Fibroblast of upper back skin (primary cell): ENCODE measurements around the gene ADRB1.

Source experiments
- DNase-seq: peaks from one replicate; pipeline ENCODE4 v3.0.0-alpha.2; 2013

ADRB1 gene

GRCh38 chr10:114043532-114044246, at the start of gene ADRB1:
Gene ADRB1 (plus strand): TSS chr10:114043866. CDS start chr10:114044133, 267 bp downstream.
- DNase-seq, result peak; percentile 41

DNA sequence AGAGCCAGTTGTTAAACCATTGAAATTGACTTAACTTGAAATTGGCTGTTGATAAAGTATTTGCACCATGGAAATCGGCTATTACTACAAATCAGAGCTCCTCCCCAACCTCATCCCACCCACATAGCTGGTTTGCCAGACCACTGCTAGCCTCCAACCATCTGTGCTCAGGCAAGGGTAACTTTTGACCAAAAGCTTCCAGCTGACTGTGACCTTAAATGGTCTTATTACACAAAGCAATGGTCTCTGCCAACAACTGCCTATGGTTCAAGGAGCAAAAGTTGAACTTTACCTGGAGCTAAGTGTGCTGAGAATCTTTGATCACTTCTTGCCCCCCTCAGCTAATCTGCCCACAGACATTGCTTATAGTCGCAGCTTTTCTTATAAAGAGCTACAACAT, 48.5 kb upstream of the ADRB1 start:
- DNase-seq, result no peak

DNA sequence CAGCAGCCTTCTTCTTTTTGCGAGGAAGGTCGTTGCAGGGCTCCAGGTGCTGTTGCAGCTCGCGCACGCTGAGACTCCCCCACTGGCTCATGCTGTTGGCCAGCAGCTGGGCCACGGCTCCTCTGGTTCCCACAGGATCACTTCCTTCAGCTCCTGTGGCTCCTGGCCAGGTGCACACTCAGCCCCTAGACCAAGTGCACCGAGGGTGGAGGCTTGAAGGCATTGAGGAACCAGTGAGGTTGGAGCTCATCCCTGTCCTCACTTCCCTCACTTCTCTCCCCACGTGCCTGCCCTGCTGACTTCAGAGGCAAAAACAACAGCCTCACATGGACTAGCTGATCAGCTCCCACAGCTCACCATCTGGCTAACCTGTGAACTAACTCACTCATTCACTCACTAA, 46.2 kb upstream of the ADRB1 start:
- no peak for DNase-seq

- DNase-seq, result no peak
Observed at GRCh38 chr10:113999531-113999930, 44.1 kb upstream of the ADRB1 start.

GRCh38 chr10:114000457-114001010, 43.1 kb upstream of the ADRB1 start:
- no peak for DNase-seq

DNA sequence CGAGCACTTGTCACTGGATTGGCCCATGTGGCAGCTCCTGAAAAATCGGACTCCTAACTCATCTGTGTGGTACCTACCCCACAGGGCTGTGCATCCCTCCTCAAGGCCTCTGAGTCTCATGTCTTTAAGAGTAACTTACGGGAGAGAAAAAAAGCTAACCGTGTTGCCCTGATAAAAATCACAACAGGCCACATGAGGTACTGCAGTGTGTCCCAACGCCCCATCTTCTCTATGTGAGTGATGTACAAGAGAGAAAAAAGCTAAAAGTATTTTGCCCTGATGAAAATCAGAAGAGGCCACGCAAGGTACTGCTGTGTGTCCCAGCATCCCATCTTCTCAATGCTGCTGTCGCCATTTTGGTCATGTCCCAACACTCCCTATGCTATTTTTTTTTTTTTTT, 41.2 kb upstream of the ADRB1 start:
- DNase-seq, result no peak

DNA sequence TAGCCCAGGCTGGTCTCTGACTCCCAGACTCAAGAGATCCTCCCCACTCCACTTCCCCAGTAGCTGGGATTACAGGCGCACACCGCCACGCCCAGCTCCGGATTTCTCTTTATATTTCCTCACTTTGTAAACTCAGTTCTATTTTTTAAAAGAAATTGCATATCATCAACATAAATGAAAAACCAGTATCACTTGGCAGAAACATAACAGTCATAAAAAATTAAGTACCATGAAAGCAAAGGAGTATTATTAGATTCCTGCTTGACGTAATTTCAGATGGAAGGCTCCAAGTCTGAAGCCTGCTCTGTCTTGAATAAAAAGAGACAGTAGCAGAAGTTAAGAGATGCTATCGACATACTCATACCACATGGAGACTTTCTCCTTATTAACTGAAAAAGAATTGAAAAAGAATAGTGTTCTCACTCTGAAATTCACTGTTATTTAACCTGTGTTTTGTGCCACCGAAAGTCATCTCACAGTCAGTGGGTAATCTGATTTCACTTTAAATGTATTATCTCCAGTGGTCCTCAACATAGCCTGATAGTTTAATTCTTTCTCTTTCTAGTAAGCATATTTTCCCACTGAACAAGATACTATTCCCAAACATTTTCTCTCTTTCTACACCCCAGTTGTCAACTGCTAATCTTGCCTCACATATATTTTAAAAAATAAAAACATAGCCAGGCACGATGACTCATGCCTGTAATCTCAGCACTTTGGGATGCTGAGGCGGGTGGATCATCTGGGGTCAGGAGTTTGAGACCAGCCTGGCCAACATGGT, 40.3 kb upstream of the ADRB1 start:
- no peak for DNase-seq

GRCh38 chr10:114009281-114009996, 34.2 kb upstream of the ADRB1 start:
- no peak for DNase-seq

DNA sequence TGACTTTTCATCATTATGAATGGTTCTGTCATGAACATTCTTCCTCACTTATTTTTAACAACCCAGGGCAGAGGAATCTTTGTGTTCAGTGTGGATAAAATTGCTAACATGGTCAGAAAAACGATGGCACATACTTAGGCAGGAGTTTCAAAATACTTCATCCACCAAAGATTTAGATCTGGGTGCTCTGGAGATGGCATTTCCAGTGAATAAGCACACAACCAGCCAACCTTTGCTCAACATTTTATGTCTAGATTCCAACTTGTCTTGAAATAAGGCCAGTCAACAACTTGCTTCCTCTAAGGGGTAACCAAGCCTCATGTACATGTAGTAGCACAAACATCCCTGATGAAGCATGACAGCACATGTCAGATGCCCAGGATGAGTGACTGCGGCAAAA, 33.4 kb upstream of the ADRB1 start:
- no peak for DNase-seq

- no peak for DNase-seq
Observed at GRCh38 chr10:114012650-114013049, 31.0 kb upstream of the ADRB1 start.

DNA sequence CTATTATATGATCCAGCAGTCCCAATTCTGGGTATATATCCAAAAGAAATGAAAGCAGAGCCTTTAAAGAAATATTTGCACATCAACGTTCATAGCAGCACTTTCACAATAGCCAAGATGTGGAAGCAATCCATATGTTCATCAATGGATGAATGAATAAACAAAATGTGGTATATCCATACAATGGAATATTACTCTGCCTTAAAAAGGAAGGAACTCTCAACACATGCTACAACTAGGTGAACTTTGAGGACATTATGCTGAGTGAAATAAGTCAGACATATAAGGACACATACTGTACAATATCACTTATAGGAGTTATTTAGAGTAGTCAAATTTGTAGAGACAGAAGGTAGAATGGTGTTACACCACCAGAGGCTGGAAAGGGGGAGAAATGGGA, 28.0 kb upstream of the ADRB1 start:
- no peak for DNase-seq

GRCh38 chr10:114017271-114017670, 26.4 kb upstream of the ADRB1 start:
- no peak for DNase-seq

DNA sequence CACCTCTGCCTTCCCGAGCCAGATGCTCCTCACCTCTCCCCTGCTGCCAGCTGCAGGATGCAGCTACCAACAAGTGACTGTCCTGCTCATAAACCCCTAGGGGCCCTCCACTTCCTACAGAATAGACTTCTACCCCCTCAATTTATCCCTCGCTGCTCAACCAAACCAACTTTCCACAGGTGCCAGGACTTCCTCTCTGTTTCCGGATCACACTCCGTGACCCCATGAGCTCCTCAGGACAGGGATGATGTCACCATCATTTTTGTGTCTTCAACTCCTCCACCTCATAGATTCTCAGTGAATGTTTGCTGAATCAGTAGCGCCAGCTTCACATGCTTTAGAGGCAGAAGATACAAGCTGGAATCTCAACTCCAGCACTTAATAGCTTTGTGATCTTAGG, 25.8 kb upstream of the ADRB1 start:
- no peak for DNase-seq

- DNase-seq, result no peak
Observed at GRCh38 chr10:114019226-114019625, 24.4 kb upstream of the ADRB1 start.

DNA sequence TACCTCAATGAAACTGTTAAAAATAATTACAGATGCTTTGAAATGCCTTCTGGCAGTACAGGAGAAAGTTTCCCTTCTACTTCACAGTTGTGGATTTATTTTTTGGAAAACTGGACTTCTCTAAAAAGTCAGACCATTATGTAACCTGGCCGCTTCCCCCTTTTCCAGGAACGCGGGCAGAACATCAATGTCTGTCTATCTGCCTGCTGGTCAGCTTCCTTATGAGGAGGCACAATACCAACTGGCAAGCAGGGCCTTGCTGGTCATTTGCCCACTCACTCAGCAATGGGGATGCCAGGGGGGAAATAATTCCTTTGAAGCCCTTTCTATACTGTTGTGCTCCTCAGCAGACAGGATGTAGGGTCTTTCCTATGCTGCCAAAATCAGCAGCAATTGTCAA, 22.5 kb upstream of the ADRB1 start:
- DNase-seq, result no peak

- DNase-seq, result peak; percentile 81
Observed at GRCh38 chr10:114021717-114022680, 21.7 kb upstream of the ADRB1 start.

- peak; percentile 74 for DNase-seq
Observed at GRCh38 chr10:114022766-114023597, 20.7 kb upstream of the ADRB1 start.

DNA sequence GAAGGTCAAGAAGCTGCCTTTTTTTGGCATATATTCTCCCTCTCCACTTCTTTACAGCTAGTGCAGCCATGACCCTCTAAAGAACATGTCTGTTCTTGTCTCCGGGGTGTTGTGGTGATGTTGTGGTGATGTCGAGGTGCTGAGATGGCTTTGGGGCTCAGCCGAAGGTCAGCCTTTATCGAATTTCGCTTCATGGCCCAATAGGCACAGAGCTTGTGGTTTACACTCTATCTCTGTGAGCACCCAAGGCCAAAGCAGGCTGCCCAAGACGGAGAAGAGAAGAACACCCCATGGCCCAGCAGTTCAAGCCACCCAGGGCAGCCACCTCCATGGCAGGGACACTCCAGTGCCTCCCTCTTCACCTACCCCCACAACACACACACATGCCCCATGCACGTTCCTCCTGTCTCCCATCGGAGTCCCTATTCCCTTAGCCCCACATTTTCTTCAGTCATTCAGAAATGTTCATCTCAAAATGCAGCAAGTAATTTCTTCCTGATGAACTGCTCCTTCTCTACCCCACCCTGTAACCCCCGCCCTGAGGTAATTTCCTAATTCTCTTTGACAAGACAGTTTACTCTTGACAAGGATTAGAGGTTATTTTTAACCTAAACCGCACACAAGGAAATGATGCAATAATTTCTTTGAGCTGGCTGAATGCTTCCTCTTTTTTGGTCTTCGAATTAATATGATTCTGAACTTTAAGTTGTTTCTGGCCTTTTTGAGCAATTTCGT, 18.6 kb upstream of the ADRB1 start:
- DNase-seq, result peak; percentile 58

DNA sequence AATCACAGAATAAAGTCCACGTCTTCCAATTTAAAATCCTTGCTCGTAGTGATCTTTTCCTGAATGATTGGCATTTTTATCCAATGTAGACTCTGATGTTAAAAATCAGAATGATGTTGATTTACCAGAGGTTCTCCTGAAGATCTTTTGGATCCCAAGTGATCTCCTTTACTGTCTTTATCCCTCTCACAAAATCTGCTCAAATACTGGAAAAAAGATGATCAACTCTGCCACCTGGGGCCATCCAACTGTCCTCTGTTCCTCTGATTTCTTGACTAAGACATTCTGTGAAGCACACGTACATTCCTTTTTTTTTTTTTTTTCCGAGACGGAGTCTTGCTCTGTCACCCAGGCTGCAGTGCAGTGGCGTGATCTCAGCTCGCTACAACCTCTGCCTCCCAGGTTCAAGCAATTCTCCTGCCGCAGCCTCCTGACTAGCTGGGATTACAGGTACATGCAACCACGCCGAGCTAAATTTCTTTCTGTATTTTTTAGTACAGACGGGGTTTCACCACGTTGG, 18.0 kb upstream of the ADRB1 start:
- no peak for DNase-seq
